ENCODE results near the gene UROC1.

UROC1 gene

DNA sequence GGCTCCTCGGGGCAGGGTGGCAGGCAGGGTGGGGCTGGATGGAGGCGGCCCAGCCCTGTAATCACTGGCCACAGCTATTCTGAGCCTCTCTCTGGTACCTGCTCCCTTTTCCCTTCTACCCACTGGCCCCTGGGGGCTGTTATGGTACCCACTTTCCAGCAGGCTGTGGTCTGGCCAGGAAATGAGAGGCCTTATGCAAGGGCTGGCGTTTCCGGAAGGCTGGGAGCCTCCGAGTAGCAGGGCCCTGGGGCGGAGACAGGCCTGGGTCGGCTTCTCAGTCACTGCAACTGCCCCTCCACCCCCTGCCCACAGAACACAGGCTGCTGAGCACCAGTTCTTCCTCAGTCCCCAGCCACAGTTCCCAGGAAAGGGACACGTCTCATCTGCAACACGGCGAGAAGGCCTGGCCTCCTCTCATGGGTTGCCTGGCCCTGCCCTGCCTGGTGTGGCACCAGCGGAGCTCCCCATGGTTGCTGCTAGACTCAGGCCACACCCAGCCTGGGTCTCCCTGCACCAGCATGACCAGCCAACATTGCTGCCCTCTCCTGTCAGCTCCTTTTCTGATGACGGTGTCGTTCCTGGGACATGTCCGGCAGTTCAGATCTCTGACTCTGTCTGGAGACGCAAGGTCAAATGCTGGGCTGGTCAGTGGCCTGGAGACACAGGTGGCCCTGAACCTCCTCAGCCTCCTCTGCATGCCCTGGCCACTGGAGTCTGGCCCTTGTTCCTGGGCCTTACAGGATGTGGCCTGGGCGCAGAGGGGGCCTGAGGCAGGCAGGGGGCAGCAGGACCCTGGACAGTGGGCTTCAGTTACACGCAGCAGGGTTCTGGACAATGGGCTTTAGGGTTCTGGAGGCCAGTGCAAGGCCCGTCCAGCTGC is 12.8 kb upstream of the UROC1 start:
- WGBS, 2 experiments, result 86 to 88% methylated on average over 18 of the region's 18 CpGs
- H3K36me3 ChIP-seq (ENCODE audit: control insufficient read depth, insufficient read depth, low read length), result no peaks in the 10 kb centered on the region
- peaks cover 8% of the 10 kb centered on the region for H3K27me3 ChIP-seq (ENCODE audit: control insufficient read depth, insufficient read depth, low read length, poor library complexity, severe bottlenecking)

DNA sequence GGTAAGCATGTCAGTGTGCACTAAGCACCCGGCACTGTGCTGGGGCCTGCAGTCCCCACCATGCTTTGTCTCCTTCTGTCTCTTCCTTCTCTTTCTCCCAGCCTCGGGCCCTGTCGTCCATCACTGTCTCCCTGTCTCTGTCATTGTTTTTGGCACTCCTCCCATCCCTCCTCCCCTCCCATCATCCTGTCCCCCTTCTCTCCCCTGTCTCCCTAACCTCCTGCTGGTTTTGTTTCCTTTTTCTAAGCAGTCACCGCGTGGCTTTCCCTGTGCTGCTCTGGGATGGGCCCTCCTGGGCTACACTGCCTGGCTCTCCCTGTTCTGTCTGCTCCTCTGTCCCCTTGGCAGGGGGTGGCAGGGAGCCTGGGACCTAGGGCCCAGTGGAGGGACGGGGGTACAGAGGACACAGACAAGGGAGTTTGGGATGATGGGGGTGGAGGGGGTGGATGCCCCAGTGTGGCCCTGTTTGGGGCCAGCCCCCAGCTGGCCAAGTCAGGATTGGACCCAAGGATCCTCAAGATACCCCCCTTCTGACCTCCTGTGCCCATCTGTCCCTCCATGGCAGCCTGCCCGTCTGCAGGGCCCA is 12.1 kb upstream of the UROC1 start:
- no peaks in the 10 kb centered on the region for H3K9me3 ChIP-seq (ENCODE audit: control insufficient read depth, low read length)
- 69 to 71% methylated on average over 7 of the region's 7 CpGs for WGBS, 2 experiments
- no peaks in the 10 kb centered on the region for H3K36me3 ChIP-seq (ENCODE audit: control insufficient read depth, insufficient read depth, low read length)
- peaks cover 15% of the 10 kb centered on the region for H3K27me3 ChIP-seq (ENCODE audit: control insufficient read depth, insufficient read depth, low read length, poor library complexity, severe bottlenecking)
- no peak overlapping the region for H3K4me3 ChIP-seq (ENCODE audit: insufficient read depth, low read depth, low read length)
- no peak overlapping the region for H3K27ac ChIP-seq (ENCODE audit: insufficient read depth, low read depth, low read length, poor library complexity, severe bottlenecking)
- peaks cover 8% of the 10 kb centered on the region for H3K4me1 ChIP-seq (ENCODE audit: control insufficient read depth, insufficient read depth, low read length)

More for the DNA sequence above, 12.8 kb upstream of the UROC1 start:
- H3K9me3 ChIP-seq (ENCODE audit: control insufficient read depth, low read length), result no peaks in the 10 kb centered on the region
- H3K4me3 ChIP-seq (ENCODE audit: insufficient read depth, low read depth, low read length), result no peak overlapping the region
- H3K4me1 ChIP-seq (ENCODE audit: control insufficient read depth, insufficient read depth, low read length), result peaks cover 5% of the 10 kb centered on the region
- H3K27ac ChIP-seq (ENCODE audit: insufficient read depth, low read depth, low read length, poor library complexity, severe bottlenecking), result no peak overlapping the region

DNA sequence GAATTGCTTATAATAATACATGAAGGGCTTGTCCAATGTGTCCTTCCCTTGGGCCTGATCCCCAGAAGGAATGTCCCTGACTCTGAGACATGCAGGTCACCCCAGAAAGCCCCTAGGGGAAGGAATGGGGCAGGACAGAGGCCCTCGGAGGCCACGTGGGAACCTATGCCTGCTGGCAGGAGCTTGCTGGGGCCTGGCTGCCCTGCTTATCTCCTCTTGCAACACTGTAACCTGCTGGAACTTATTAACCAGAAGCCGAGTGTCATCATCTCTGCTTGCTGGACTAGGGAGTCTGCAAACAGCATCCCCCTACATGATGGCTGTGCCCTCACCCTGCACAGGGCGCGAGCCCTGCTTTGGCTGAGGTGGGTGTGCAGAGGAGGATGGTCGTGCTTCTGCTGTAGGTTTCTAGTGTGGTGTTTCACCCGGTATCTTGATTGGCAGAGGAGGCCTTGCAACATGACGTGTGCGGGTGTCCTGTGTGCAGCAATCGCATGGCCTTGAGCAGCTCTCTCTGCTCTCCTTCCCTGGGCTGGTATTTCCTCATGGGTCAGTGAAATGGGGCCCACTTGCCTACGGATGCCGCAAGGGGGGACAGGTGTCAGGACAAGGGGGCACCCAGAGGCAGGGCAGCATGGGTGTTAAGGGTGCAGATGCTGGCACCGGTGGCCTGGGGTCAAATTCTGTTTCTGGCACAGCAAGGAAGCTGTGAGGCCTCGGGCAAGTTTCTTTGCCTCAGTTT is 11.4 kb upstream of the UROC1 start:
- Histone ChIP-seq H3K36me3 (ENCODE audit: control insufficient read depth, insufficient read depth, low read length) (no peaks in the 10 kb centered on the region), H3K4me3 (ENCODE audit: insufficient read depth, low read depth, low read length) (no peak overlapping the region), H3K9me3 (ENCODE audit: control insufficient read depth, low read length) (no peaks in the 10 kb centered on the region), H3K27me3 (ENCODE audit: control insufficient read depth, insufficient read depth, low read length, poor library complexity, severe bottlenecking) (peaks cover 18% of the 10 kb centered on the region), H3K27ac (ENCODE audit: insufficient read depth, low read depth, low read length, poor library complexity, severe bottlenecking) (no peak overlapping the region), H3K4me1 (ENCODE audit: control insufficient read depth, insufficient read depth, low read length) (peaks cover 9% of the 10 kb centered on the region)
- 90 to 94% methylated on average over 14 of the region's 14 CpGs for WGBS, 2 experiments

DNA sequence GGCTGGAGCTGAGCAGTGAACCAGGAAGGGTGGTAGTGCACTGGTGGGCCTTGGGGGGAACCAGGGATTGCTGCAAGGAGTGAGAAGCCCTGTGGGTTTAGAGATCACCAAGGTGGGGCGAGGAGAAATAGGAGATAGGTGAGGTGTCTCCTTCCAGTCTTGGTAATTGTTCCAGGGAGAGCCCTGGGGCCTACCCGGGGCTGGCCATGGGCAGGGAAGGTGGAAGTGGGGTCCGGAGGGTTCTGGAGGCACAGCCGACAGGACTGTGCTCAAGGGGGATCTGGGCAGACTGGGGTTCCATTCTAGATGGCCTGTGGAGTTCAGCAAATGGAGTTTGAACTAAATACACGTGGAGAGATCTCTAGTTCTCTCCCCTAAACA is 10.8 kb upstream of the UROC1 start:
- Histone ChIP-seq H3K27ac (ENCODE audit: insufficient read depth, low read depth, low read length, poor library complexity, severe bottlenecking) (no peak overlapping the region), H3K9me3 (ENCODE audit: control insufficient read depth, low read length) (no peaks in the 10 kb centered on the region), H3K36me3 (ENCODE audit: control insufficient read depth, insufficient read depth, low read length) (no peaks in the 10 kb centered on the region), H3K4me3 (ENCODE audit: insufficient read depth, low read depth, low read length) (no peak overlapping the region), H3K27me3 (ENCODE audit: control insufficient read depth, insufficient read depth, low read length, poor library complexity, severe bottlenecking) (peaks cover 24% of the 10 kb centered on the region), H3K4me1 (ENCODE audit: control insufficient read depth, insufficient read depth, low read length) (peaks cover 9% of the 10 kb centered on the region)
- 79 to 82% methylated on average over 5 of the region's 5 CpGs for WGBS, 2 experiments

DNA sequence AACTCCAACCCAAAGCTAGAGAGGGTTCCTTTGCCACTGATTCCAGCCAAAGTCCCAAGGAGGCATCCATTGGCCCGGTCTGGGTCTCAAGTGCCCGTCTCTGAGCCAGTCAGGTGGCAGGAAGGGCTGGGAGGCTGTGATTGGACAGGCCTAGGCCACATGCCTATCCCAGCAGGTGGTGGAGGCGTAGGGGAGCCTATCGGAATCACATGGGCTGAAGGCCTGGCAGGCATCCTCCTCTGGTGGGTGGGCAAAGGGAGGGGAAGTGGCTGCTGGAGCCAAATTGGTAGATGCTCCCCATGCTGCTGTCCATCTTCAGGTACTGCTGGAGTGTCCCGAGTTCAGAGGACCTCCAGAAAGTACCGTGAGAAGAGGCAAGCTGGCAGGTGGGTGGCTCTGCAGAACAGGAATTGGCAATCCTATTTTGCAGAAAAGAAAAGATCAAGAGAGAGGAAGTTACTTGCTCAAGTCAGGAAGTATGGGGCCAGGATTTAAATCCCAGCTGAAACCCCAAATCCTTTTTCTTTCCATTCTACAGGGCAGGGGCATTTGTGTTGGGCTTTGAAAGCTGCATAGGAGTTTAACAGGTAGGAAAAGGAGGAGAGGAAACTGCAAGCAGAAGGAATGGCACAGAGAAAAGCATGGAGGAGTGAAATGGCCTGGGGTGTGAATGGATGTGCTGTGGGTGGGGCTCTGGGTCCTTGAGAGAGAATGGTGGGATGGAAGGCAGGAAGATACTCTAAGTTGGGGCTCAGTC is 10.1 kb upstream of the UROC1 start:
- Histone ChIP-seq H3K4me1 (ENCODE audit: control insufficient read depth, insufficient read depth, low read length) (peaks cover 9% of the 10 kb centered on the region), H3K9me3 (ENCODE audit: control insufficient read depth, low read length) (no peaks in the 10 kb centered on the region), H3K36me3 (ENCODE audit: control insufficient read depth, insufficient read depth, low read length) (no peaks in the 10 kb centered on the region), H3K4me3 (ENCODE audit: insufficient read depth, low read depth, low read length) (no peak overlapping the region), H3K27ac (ENCODE audit: insufficient read depth, low read depth, low read length, poor library complexity, severe bottlenecking) (no peak overlapping the region), H3K27me3 (ENCODE audit: control insufficient read depth, insufficient read depth, low read length, poor library complexity, severe bottlenecking) (peaks cover 32% of the 10 kb centered on the region)
- 71 to 72% methylated on average over 6 of the region's 6 CpGs for whole genome bisulfite sequencing, 2 experiments

DNA sequence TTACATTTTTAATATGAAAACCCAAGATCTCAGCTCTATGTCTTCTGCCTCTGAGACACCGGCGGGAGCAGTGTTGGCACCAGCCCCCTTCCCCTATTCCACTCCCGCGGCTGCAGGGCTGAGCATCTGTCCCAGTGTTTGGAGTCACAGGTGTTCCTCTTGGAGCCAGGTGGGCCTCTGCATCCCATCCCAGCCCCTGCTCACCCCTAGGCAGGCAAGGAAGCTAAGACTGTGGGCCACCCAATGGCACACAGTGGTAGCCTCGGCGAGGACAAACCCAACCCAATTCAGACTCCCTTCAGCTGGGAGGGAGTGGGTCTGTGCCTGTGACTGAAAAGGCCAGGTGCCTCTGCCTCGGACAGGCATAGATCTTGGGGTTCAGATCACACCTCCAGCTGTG is 9.4 kb upstream of the UROC1 start:
- Histone ChIP-seq H3K36me3 (ENCODE audit: control insufficient read depth, insufficient read depth, low read length) (no peaks in the 10 kb centered on the region), H3K9me3 (ENCODE audit: control insufficient read depth, low read length) (no peaks in the 10 kb centered on the region), H3K4me1 (ENCODE audit: control insufficient read depth, insufficient read depth, low read length) (peaks cover 9% of the 10 kb centered on the region), H3K27ac (ENCODE audit: insufficient read depth, low read depth, low read length, poor library complexity, severe bottlenecking) (no peak overlapping the region), H3K27me3 (ENCODE audit: control insufficient read depth, insufficient read depth, low read length, poor library complexity, severe bottlenecking) (peaks cover 36% of the 10 kb centered on the region), H3K4me3 (ENCODE audit: insufficient read depth, low read depth, low read length) (no peak overlapping the region)
- WGBS, 2 experiments, result 85 to 90% methylated on average over 7 of the region's 7 CpGs

DNA sequence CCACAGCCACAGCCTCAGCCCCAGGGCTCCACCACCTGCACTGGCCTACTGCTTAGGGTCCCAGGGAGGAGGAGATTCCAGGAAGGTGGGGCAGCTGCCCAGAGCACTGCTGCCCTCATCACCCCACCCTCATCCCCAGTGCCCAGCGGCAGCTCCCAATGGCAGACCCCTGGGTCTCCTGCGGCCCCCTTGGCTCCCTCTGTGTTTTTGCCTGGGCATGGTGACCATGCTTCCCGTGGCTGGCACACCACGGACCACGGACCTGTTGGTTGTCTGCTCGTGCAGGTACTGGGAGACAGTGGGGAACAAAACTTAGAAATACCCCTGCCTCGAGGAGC is 9.1 kb upstream of the UROC1 start:
- Histone ChIP-seq H3K9me3 (ENCODE audit: control insufficient read depth, low read length) (no peaks in the 10 kb centered on the region), H3K4me1 (ENCODE audit: control insufficient read depth, insufficient read depth, low read length) (peaks cover 9% of the 10 kb centered on the region), H3K27ac (ENCODE audit: insufficient read depth, low read depth, low read length, poor library complexity, severe bottlenecking) (no peak overlapping the region), H3K4me3 (ENCODE audit: insufficient read depth, low read depth, low read length) (no peak overlapping the region), H3K27me3 (ENCODE audit: control insufficient read depth, insufficient read depth, low read length, poor library complexity, severe bottlenecking) (peaks cover 36% of the 10 kb centered on the region), H3K36me3 (ENCODE audit: control insufficient read depth, insufficient read depth, low read length) (no peaks in the 10 kb centered on the region)
- WGBS, 2 experiments, result 95 to 96% methylated on average over 7 of the region's 7 CpGs

DNA sequence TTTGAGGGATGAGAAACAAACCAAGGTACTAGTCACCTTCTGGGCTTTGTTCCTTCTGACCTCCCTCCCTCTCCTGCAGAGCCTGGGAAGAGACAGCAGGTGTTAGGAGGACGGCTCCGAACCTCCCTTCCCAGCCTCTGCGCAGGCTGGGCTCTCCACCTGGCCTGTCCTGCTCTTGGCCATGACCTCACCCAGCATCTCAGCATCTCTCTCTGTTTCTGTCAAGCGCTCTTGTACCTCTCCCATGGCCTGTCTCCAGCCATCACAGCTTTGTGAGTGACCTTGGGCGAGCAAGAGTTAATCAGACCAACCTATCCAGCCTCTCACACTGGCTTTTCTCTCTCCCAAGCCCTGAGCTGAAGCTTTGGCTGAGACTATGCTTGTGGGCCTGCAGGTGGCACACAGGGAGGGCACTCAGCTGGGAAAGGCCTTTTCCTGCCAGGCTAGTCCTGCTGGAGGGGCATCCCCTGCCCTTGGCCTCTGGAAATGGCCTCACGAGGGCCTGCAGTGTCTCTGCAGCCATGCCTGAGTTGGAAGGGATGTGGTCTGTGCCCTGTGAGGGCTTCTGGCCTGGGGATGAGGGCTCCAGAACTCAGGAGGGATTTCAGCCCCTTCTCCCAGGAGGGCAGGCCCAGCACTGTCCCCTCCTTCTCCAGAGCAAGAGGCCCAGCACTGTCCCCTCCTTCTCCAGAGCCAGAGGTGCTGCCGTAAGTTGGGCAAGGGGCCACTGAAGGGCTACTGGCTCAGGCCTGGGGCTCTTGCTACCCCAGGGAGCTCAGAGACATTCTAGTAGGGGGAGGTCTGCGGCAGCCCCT is 8.5 kb upstream of the UROC1 start:
- Histone ChIP-seq H3K4me3 (ENCODE audit: insufficient read depth, low read depth, low read length) (no peak overlapping the region), H3K27ac (ENCODE audit: insufficient read depth, low read depth, low read length, poor library complexity, severe bottlenecking) (no peak overlapping the region), H3K27me3 (ENCODE audit: control insufficient read depth, insufficient read depth, low read length, poor library complexity, severe bottlenecking) (peaks cover 36% of the 10 kb centered on the region), H3K4me1 (ENCODE audit: control insufficient read depth, insufficient read depth, low read length) (peaks cover 9% of the 10 kb centered on the region), H3K36me3 (ENCODE audit: control insufficient read depth, insufficient read depth, low read length) (no peaks in the 10 kb centered on the region), H3K9me3 (ENCODE audit: control insufficient read depth, low read length) (no peaks in the 10 kb centered on the region)
- 90% methylated on average over 8 of the region's 8 CpGs for WGBS, 2 experiments

DNA sequence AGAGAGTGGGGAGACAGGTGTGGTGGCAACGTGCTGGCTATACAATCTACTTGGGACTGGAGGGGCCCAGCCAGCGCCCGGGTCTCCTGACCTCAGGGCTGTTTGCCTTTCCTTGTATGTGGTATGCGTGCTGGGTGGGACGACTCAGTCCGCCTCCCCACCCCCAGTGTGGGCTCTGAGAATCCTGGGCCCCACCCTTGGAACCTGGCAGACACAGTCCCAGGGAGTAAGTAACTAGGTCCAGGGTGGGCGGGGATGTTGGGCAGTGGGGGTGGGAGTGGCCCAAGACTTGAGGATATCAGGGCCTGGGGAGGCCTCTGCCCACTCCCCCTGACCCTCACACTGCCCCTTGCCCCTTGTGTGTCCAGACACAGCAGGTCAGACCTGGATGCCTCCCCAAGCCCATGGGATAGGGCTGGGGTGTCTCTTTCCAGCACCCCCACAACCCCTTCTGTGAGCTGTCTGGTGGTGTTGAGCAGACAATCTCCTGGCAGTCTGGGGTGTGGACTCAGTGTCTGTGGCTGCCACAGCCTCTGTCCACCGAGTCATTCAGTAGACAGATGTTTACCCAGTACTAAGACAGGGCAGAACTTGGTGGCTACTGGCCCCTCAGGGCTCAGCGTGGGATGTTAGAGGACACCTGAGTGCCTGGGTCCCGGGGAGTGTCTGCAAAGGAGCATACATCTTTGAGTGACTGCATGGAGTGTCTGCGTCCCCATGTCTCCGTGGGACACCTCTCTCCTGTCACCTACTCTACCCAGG is 7.7 kb upstream of the UROC1 start:
- Histone ChIP-seq H3K27me3 (ENCODE audit: control insufficient read depth, insufficient read depth, low read length, poor library complexity, severe bottlenecking) (peaks cover 36% of the 10 kb centered on the region), H3K4me1 (ENCODE audit: control insufficient read depth, insufficient read depth, low read length) (peaks cover 9% of the 10 kb centered on the region), H3K27ac (ENCODE audit: insufficient read depth, low read depth, low read length, poor library complexity, severe bottlenecking) (no peak overlapping the region), H3K4me3 (ENCODE audit: insufficient read depth, low read depth, low read length) (no peak overlapping the region), H3K36me3 (ENCODE audit: control insufficient read depth, insufficient read depth, low read length) (no peaks in the 10 kb centered on the region), H3K9me3 (ENCODE audit: control insufficient read depth, low read length) (no peaks in the 10 kb centered on the region)
- 85% methylated on average over 12 of the region's 12 CpGs for WGBS, 2 experiments

All from ectodermal cell (in vitro differentiated cells).